ENCODE data around the gene ULBP3.
"Not testable (repeated sequence)": the region's sequence is repeated elsewhere in the genome, so short reads cannot be mapped to it uniquely, and the experiment has no call there.

DNA sequence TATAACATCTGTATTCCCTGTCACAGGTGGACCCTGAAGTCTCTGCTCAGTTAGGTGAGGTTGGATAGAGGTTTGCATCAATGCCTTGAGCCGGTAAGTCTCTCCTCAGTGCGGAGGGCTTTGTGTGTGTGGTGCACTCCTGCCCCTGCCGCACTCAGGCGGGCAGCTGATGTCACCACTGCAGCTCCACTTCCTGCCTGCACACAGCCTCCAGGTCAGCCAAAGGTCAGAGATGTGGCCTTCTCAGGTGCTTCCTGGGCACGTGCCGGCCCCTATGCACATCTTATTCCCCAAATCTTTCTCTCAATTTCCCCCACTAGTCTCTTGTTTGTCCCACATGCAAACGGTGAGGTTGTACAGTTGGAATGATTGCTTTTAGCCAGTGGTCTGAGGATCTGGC lies 8.9 kb downstream of the ULBP3 start:
- TF ChIP-seq, protein P1, sequence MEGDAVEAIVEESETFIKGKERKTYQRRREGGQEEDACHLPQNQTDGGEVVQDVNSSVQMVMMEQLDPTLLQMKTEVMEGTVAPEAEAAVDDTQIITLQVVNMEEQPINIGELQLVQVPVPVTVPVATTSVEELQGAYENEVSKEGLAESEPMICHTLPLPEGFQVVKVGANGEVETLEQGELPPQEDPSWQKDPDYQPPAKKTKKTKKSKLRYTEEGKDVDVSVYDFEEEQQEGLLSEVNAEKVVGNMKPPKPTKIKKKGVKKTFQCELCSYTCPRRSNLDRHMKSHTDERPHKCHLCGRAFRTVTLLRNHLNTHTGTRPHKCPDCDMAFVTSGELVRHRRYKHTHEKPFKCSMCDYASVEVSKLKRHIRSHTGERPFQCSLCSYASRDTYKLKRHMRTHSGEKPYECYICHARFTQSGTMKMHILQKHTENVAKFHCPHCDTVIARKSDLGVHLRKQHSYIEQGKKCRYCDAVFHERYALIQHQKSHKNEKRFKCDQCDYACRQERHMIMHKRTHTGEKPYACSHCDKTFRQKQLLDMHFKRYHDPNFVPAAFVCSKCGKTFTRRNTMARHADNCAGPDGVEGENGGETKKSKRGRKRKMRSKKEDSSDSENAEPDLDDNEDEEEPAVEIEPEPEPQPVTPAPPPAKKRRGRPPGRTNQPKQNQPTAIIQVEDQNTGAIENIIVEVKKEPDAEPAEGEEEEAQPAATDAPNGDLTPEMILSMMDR (CRISPR knock-in tag; IDR thresholded peaks at IDR 0.05), result not testable (repeated sequence)
- TF ChIP-seq, protein P2, sequence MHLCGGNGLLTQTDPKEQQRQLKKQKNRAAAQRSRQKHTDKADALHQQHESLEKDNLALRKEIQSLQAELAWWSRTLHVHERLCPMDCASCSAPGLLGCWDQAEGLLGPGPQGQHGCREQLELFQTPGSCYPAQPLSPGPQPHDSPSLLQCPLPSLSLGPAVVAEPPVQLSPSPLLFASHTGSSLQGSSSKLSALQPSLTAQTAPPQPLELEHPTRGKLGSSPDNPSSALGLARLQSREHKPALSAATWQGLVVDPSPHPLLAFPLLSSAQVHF (CRISPR knock-in tag; IDR thresholded peaks at IDR 0.05), result not testable (repeated sequence)
- TF ChIP-seq BHLHE40 (IDR thresholded peaks at IDR 0.05; ENCODE audit: low read length); ZZZ3 (CRISPR knock-in tag; IDR thresholded peaks at IDR 0.05; ENCODE audit: borderline replicate concordance): not testable (repeated sequence)
